Activated T-helper 2 cell treated with anti-CD3 and anti-CD28 coated beads, Interferon-gamma antibody, Interleukin-2, Interleukin-4, amounts not matched to agents 10 μg/mL and 5 μg/mL and 100 μg/mL, durations not matched to agents 14 hours and 24 hours and 36 hours (primary cell): ENCODE measurements around the gene TDRD12. TPM values are rescaled to one million over a fixed set of nuclear protein-coding genes. Genes with fewer than 3 reads are reported as not detected.
"Not testable (repeated sequence)": the region's sequence is repeated elsewhere in the genome, so short reads cannot be mapped to it uniquely, and the experiment has no call there.

Source experiments
- DNase-seq: peaks from one replicate; pipeline ENCODE4 v3.0.0; 2021; ENCODE audit warnings: low spot score
- H3K27ac Mint-ChIP-seq: one replicate; pipeline ENCODE4 v1.8.0; 2021; ENCODE audit warnings: mixed read lengths
- H3K27me3 Mint-ChIP-seq: one replicate; pipeline ENCODE4 v1.8.0; 2021; ENCODE audit warnings: low read depth, mixed read lengths
- H3K36me3 Mint-ChIP-seq: one replicate; pipeline ENCODE4 v1.8.0; 2021; ENCODE audit warnings: low read depth, mixed read lengths
- H3K4me1 Mint-ChIP-seq: one replicate; pipeline ENCODE4 v1.8.0; 2021; ENCODE audit warnings: low read depth, mixed read lengths
- H3K4me3 Mint-ChIP-seq: one replicate; pipeline ENCODE4 v1.8.0; 2021; ENCODE audit warnings: low read depth, mild to moderate bottlenecking, moderate library complexity, mixed read lengths
- H3K9me3 Mint-ChIP-seq: one replicate; pipeline ENCODE4 v1.8.0; 2021; ENCODE audit warnings: mixed read lengths
- intact Hi-C: fragments of 100-400 bp; cut with micrococcal nuclease; formaldehyde crosslinking; loops from one replicate; pipeline ENCODE4 v1.15.1; 2023
- total RNA-seq: library from RNA; stranded (reverse); gene quantifications from 2 replicates; pipeline ENCODE4 v1.2.3, GENCODE V29; 2022

The TDRD12 gene
- total RNA-seq, 1 donor from 2014 or later, result 0.07 TPM

DNA sequence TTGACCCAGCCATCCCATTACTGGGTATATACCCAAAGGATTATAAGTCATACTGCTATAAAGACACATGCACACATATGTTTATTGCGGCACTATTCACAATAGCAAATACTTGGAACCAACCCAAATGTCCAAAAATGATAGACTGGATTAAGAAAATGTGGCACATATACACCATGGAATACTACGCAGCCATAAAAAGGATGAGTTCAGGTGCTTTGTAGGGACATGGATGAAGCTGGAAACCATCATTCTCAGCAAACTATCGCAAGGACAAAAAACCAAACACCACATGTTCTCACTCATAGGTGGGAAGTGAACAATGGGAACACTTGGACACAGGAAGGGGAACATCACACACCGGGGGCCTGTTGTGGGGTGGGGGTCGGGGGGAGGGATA, 45.8 kb downstream of the TDRD12 start:
- DNase-seq, H3K4me1 Mint-ChIP-seq, H3K27ac Mint-ChIP-seq, H3K9me3 Mint-ChIP-seq, H3K36me3 Mint-ChIP-seq, H3K4me3 Mint-ChIP-seq, H3K27me3 Mint-ChIP-seq, intact Hi-C loops: not testable (repeated sequence)

- peaks cover 3% of the 10 kb centered on the region for H3K27me3 Mint-ChIP-seq
- H3K27ac Mint-ChIP-seq, result no peak overlapping the region
- H3K4me1 Mint-ChIP-seq, result no peaks in the 10 kb centered on the region
- no peaks in the 10 kb centered on the region for H3K36me3 Mint-ChIP-seq
- H3K9me3 Mint-ChIP-seq, result no peaks in the 10 kb centered on the region
- no peak overlapping the region for H3K4me3 Mint-ChIP-seq
- intact Hi-C loops, result no loop called here
- DNase-seq, result no peak
Measured at GRCh38 chr19:32767951-32768679, 48.5 kb downstream of the TDRD12 start.

DNA sequence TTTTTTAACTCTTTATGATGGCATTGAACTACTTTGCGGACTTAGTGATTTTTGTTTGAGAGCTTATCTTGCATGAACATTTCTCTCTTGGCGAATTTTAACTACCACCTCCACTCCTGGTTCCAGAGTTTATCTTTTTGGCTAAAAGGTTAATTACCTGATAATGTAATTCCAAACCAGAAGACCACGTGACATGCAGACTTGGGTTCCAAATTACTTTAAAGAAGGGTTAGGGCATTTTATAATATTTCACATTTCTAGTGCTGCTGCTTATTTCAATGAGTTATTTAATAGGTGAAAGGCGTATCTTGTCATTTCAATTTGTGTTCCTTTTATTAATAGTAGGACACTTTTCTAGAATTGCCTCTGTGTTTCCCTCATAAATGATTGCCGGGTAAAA, 52.0 kb downstream of the TDRD12 start:
- intact Hi-C loops, result no loop called here
- no peak overlapping the region for H3K4me3 Mint-ChIP-seq
- no peaks in the 10 kb centered on the region for H3K36me3 Mint-ChIP-seq
- no peaks in the 10 kb centered on the region for H3K4me1 Mint-ChIP-seq
- DNase-seq, result no peak
- H3K27ac Mint-ChIP-seq, result no peak overlapping the region
- H3K27me3 Mint-ChIP-seq, result no peaks in the 10 kb centered on the region
- H3K9me3 Mint-ChIP-seq, result no peaks in the 10 kb centered on the region

- no peaks in the 10 kb centered on the region for H3K36me3 Mint-ChIP-seq
- DNase-seq, result no peak
- no peak overlapping the region for H3K27ac Mint-ChIP-seq
- H3K9me3 Mint-ChIP-seq, result no peaks in the 10 kb centered on the region
- no peak overlapping the region for H3K4me3 Mint-ChIP-seq
- no peaks in the 10 kb centered on the region for H3K4me1 Mint-ChIP-seq
- no peaks in the 10 kb centered on the region for H3K27me3 Mint-ChIP-seq
- intact Hi-C loops, result no loop called here
Measured at GRCh38 chr19:32773126-32773525, 53.6 kb downstream of the TDRD12 start.

GRCh38 chr19:32779082-32779481, 59.5 kb downstream of the TDRD12 start:
- no peaks in the 10 kb centered on the region for H3K36me3 Mint-ChIP-seq
- peaks cover 3% of the 10 kb centered on the region for H3K27me3 Mint-ChIP-seq
- H3K4me3 Mint-ChIP-seq, result no peak overlapping the region
- no peak for DNase-seq
- peaks cover 11% of the 10 kb centered on the region for H3K9me3 Mint-ChIP-seq
- no peak overlapping the region for H3K27ac Mint-ChIP-seq
- no peaks in the 10 kb centered on the region for H3K4me1 Mint-ChIP-seq
- intact Hi-C loops, result no loop called here

- H3K27ac Mint-ChIP-seq, result no peak overlapping the region
- peaks cover 9% of the 10 kb centered on the region for H3K27me3 Mint-ChIP-seq
- no peaks in the 10 kb centered on the region for H3K36me3 Mint-ChIP-seq
- DNase-seq, result no peak
- peaks cover 11% of the 10 kb centered on the region for H3K9me3 Mint-ChIP-seq
- no peak overlapping the region for H3K4me3 Mint-ChIP-seq
- H3K4me1 Mint-ChIP-seq, result peaks cover 3% of the 10 kb centered on the region
- intact Hi-C loops, result no loop called here
Measured at GRCh38 chr19:32781280-32781679, 61.7 kb downstream of the TDRD12 start.

DNA sequence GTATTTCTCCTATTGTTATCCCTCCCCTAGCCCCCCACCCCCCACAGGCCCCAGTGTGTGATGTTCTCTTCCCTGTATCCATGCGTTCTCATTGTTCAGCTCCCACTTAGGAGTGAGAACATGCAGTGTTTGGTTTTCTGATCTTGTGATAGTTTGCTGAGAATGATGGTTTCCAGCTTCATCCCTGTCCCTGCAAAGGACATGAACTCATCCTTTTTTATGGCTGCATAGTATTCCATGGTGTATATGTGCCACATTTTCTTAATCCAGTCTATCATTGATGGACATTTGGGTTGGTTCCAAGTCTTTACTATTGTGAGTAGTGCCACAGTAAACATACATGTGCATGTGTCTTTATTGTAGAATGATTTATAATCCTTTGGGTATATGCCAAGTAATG, 62.5 kb downstream of the TDRD12 start:
- H3K27me3 Mint-ChIP-seq, H3K36me3 Mint-ChIP-seq, DNase-seq, H3K27ac Mint-ChIP-seq, H3K4me3 Mint-ChIP-seq, intact Hi-C loops, H3K4me1 Mint-ChIP-seq: not testable (repeated sequence)
- peaks cover 11% of the 10 kb centered on the region for H3K9me3 Mint-ChIP-seq

GRCh38 chr19:32787161-32787813, 67.7 kb downstream of the TDRD12 start:
- H3K9me3 Mint-ChIP-seq, DNase-seq, H3K4me1 Mint-ChIP-seq, H3K27ac Mint-ChIP-seq, H3K4me3 Mint-ChIP-seq, H3K27me3 Mint-ChIP-seq, H3K36me3 Mint-ChIP-seq, intact Hi-C loops: not testable (repeated sequence)

DNA sequence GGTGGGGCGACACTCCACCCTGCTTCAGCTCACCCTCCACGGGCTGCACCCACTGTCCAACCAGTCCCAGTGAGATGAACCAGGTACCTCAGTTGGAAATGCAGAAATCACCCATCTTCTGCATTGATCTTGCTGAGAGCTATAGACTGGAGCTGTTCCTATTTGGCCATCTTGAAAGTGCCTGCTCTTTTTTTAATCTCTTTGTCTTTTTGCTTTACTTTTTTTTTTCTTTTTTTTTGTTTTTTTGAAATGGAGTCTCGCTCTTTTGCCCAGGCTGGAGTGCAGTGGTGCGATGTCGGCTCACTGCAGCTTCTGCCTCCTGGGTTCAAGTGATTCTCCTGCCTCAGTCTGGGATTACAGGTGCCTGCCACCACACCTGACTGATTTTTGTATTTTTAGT, 68.3 kb downstream of the TDRD12 start:
- H3K27ac Mint-ChIP-seq, H3K27me3 Mint-ChIP-seq, H3K9me3 Mint-ChIP-seq, H3K4me3 Mint-ChIP-seq, DNase-seq, H3K4me1 Mint-ChIP-seq, H3K36me3 Mint-ChIP-seq, intact Hi-C loops: not testable (repeated sequence)

DNA sequence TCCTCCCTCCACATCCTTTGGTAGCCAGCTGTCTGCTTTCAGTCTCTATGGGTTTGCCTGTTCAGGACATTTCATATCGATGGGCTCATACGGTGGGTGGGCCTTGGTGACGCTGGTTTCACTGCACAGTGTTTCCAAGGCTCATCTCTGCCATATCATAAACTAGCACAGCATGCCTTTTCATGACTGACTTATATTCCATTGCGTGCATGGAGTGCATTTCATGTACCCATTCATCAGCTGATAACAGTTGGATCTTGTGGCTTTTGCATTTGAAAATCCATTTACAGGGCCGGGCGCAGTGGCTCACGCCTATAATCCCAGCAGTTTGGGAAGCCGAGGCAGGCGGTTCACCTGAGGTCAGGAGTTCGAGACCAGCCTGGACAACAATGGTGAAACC, 69.9 kb downstream of the TDRD12 start:
- Mint-ChIP-seq H3K36me3 (no peaks in the 10 kb centered on the region), H3K27me3 (peaks cover 6% of the 10 kb centered on the region), H3K9me3 (no peaks in the 10 kb centered on the region), H3K27ac (no peak overlapping the region), H3K4me1 (peaks cover 15% of the 10 kb centered on the region), H3K4me3 (no peak overlapping the region)
- intact Hi-C loops, result no loop called here
- no peak for DNase-seq

- no peaks in the 10 kb centered on the region for H3K27me3 Mint-ChIP-seq
- H3K36me3 Mint-ChIP-seq, result no peaks in the 10 kb centered on the region
- no peak overlapping the region for H3K27ac Mint-ChIP-seq
- DNase-seq, result no peak
- no peak overlapping the region for H3K4me3 Mint-ChIP-seq
- H3K9me3 Mint-ChIP-seq, result no peaks in the 10 kb centered on the region
- intact Hi-C loops, result loop anchor here (10.0 kb wide), 1 partner anchor 93 kb away; no protein-coding TSS in a partner anchor
- H3K4me1 Mint-ChIP-seq, result peaks cover 8% of the 10 kb centered on the region
Measured at GRCh38 chr19:32798201-32798600, 78.6 kb downstream of the TDRD12 start.

- H3K9me3 Mint-ChIP-seq, result no peaks in the 10 kb centered on the region
- no peaks in the 10 kb centered on the region for H3K4me1 Mint-ChIP-seq
- no peaks in the 10 kb centered on the region for H3K36me3 Mint-ChIP-seq
- no peaks in the 10 kb centered on the region for H3K27me3 Mint-ChIP-seq
- intact Hi-C loops, result no loop called here
- H3K27ac Mint-ChIP-seq, result no peak overlapping the region
- no peak for DNase-seq
- no peak overlapping the region for H3K4me3 Mint-ChIP-seq
Measured at GRCh38 chr19:32800191-32800590, 80.6 kb downstream of the TDRD12 start.

DNA sequence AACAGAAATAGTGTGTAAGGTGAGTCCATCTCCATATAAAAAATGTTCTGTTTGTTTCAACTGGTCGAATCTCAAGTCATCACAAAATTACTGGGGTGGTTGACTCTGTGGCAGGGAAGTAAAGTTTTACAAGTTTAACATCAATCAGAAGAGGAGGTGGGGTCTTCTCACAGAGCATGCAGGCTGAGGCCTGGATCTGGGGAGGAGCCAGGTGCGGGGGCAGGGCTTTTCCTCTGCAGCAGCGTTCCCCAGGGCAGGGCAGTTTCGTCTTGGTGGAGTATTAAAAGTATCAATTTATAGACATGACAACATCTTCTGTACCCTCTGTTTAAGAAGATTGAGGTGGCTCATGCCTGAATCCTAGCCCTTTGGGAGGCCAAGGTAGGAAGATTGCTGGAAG, 81.2 kb downstream of the TDRD12 start:
- no peak overlapping the region for H3K4me3 Mint-ChIP-seq
- no peak for DNase-seq
- no peaks in the 10 kb centered on the region for H3K27me3 Mint-ChIP-seq
- H3K27ac Mint-ChIP-seq, result no peak overlapping the region
- H3K9me3 Mint-ChIP-seq, result no peaks in the 10 kb centered on the region
- no peaks in the 10 kb centered on the region for H3K36me3 Mint-ChIP-seq
- intact Hi-C loops, result no loop called here
- no peaks in the 10 kb centered on the region for H3K4me1 Mint-ChIP-seq
